Erythroblast (primary cell): ENCODE data around the gene PPIG.

ENCODE experiments used
- GATA1 ChIP-seq: IDR thresholded peaks from 2 replicates; pipeline ENCODE4 v1.6.1; 2011; ENCODE audit warnings: low read depth, mild to moderate bottlenecking, control low read depth, low read length, moderate library complexity
- POLR2A ChIP-seq: IDR thresholded peaks from 2 replicates; pipeline ENCODE4 v1.6.1; 2011; ENCODE audit warnings: mild to moderate bottlenecking, low read length

DNA sequence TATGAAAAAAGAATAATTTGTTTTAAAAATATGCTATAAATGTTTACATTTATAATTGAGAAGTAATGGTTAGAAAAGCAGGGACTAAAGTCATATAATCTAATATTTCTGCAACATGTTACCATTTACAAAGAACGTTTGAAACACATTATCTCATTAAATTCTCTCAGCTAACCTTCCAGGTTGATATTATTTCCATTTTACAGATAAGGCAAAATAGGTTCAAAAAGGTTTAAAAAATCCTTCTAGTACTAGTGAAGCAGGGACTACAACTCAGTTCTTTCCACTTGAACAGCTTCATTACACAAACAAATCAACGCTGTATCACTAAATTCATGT is 11.4 kb upstream of the PPIG start:
- TF ChIP-seq POLR2A (no peak), GATA1 (no peak)
